ENCODE measurements around the gene TBCK. TPM values are rescaled to one million over a fixed set of nuclear protein-coding genes. Genes with fewer than 3 reads are reported as not detected.
A peak's percentile ranks its signal among the peaks of the same experiment; 100 is the strongest.
"Not testable (repeated sequence)": the region's sequence is repeated elsewhere in the genome, so short reads cannot be mapped to it uniquely, and the experiment has no call there.

TBCK gene
- total RNA-seq, 1 experiment from 2014 or later: 22.3 TPM

GRCh38 chr4:106126062-106126461 is 189.9 kb downstream of the TBCK start:
- Histone ChIP-seq H3K36me3 (ENCODE audit: control insufficient read depth in 1 of 2, insufficient read depth in 2 of 2, low read length in 2 of 2) (no peaks in the 10 kb centered on the region), H3K9me2 (ENCODE audit: insufficient read depth) (no peaks in the 10 kb centered on the region), H3K9ac (ENCODE audit: low read length) (no peak overlapping the region), H3K4me2 (ENCODE audit: low read length) (no peak overlapping the region), H3K4me1 (ENCODE audit: control insufficient read depth in 1 of 2, insufficient read depth in 2 of 2, low read length in 2 of 2) (no peaks in the 10 kb centered on the region), H3K27ac (ENCODE audit: low read depth, low read length) (no peak overlapping the region), H2AFZ (ENCODE audit: low read depth, low read length, poor library complexity, severe bottlenecking) (no peak overlapping the region), H3K27me3 (ENCODE audit: insufficient read depth, low read length) (no peaks in the 10 kb centered on the region), H4K20me1 (ENCODE audit: insufficient read depth) (no peaks in the 10 kb centered on the region), H3K79me2 (ENCODE audit: insufficient read depth, low read length) (no peaks in the 10 kb centered on the region), H3K4me3 (replicated peaks in 1 of 2; ENCODE audit: low read depth in 1 of 2, low read length in 2 of 2) (no peak overlapping the region), H3K9me3 (ENCODE audit: control insufficient read depth in 1 of 2, insufficient read depth in 1 of 2, low read depth in 1 of 2, low read length in 2 of 2) (no peaks in the 10 kb centered on the region)
- ATAC-seq (no peak), DNase-seq (ENCODE audit: low read depth, low spot score) (no peak)
- TF ChIP-seq TCF7L2 (IDR thresholded peaks at IDR 0.05; ENCODE audit: borderline replicate concordance, extremely low read depth, insufficient read depth, insufficient read length): no peak
- TF ChIP-seq JUND (IDR thresholded peaks at IDR 0.05): no peak
- no peak for TF ChIP-seq ZNF274 (IDR thresholded peaks at IDR 0.05; ENCODE audit: low read depth, low read length)
- no peak for TF ChIP-seq ZFX (IDR thresholded peaks at IDR 0.05)
- no peak for TF ChIP-seq POLR2A (IDR thresholded peaks at IDR 0.05; ENCODE audit: borderline replicate concordance, extremely low read depth, insufficient read depth, insufficient read length)
- TF ChIP-seq RAD21 (IDR thresholded peaks at IDR 0.05; ENCODE audit: low read depth): no peak
- no peak for TF ChIP-seq SRF (IDR thresholded peaks at IDR 0.05; ENCODE audit: low read depth)
- no peak for TF ChIP-seq EGR1 (IDR thresholded peaks at IDR 0.05; ENCODE audit: low read depth)
- no peak for TF ChIP-seq MAX (IDR thresholded peaks at IDR 0.05)
- TF ChIP-seq FOSL1 (IDR thresholded peaks at IDR 0.05; ENCODE audit: low read depth): no peak
- no peak for TF ChIP-seq ELF1 (IDR thresholded peaks at IDR 0.05; ENCODE audit: borderline replicate concordance, low read depth)
- TF ChIP-seq YY1 (IDR thresholded peaks at IDR 0.05; ENCODE audit: extremely low read depth, insufficient replicate concordance, low read depth, low read length): no peak
- ChIA-PET RAD21 (ENCODE audit: low non-redundant PET in 1 of 2, low total read pairs in 2 of 2, uncharacterized antibody in 2 of 2, unreplicated experiment in 2 of 2) (no interaction called here), CTCF (no interaction called here), POLR2A (no interaction called here)
- BruUV-seq (replicated peaks): no TSS peak
- intact Hi-C loops (cut with micrococcal nuclease): no loop called here

- DNase-seq (ENCODE audit: low read depth, low spot score); H3K36me3 ChIP-seq (ENCODE audit: control insufficient read depth in 1 of 2, insufficient read depth in 2 of 2, low read length in 2 of 2); intact Hi-C loops (cut with micrococcal nuclease); POLR2A ChIA-PET; H3K4me1 ChIP-seq (ENCODE audit: control insufficient read depth in 1 of 2, insufficient read depth in 2 of 2, low read length in 2 of 2); H3K79me2 ChIP-seq (ENCODE audit: insufficient read depth, low read length); H3K9me3 ChIP-seq (ENCODE audit: control insufficient read depth in 1 of 2, insufficient read depth in 1 of 2, low read depth in 1 of 2, low read length in 2 of 2); BruUV-seq (replicated peaks); H3K27me3 ChIP-seq (ENCODE audit: insufficient read depth, low read length); H4K20me1 ChIP-seq (ENCODE audit: insufficient read depth); RAD21 ChIA-PET (ENCODE audit: low non-redundant PET in 1 of 2, low total read pairs in 2 of 2, uncharacterized antibody in 2 of 2, unreplicated experiment in 2 of 2); H3K9me2 ChIP-seq (ENCODE audit: insufficient read depth); CTCF ChIA-PET: not testable (repeated sequence)
- H3K4me2 ChIP-seq (ENCODE audit: low read length): peak overlapping the region; percentile 72
- H3K27ac ChIP-seq (ENCODE audit: low read depth, low read length): peak overlapping the region; percentile 48
- TF ChIP-seq YY1 (IDR thresholded peaks at IDR 0.05; ENCODE audit: extremely low read depth, insufficient replicate concordance, low read depth, low read length): peak; percentile 48
- peak overlapping the region; percentile 43 to 54 for H3K4me3 ChIP-seq (replicated peaks in 1 of 2; ENCODE audit: low read depth in 1 of 2, low read length in 2 of 2)
- ATAC-seq: peak; percentile 44; the same call in 1 of the 2 replicates
- H3K9ac ChIP-seq (ENCODE audit: low read length): peak overlapping the region; percentile 40
- H2AFZ ChIP-seq (ENCODE audit: low read depth, low read length, poor library complexity, severe bottlenecking): peak overlapping the region; percentile 4
Measured at GRCh38 chr4:106119949-106120555, 196.0 kb downstream of the TBCK start.
